RWPE2 (cell line): Measurements from ENCODE around the gene CTDP1.

Source experiments
- ATAC-seq: fragments of 200-7000 bp; cut with Tn5 transposase; 3 replicates; pipeline ENCODE4 v1.9.1; 2021; ENCODE audit warnings: low read depth
- DNase-seq: peaks from one replicate; pipeline ENCODE4 v3.0.0-alpha.2; 2020; ENCODE audit warnings: low spot score
- H3K27ac ChIP-seq: fragments of 450-650 bp; 2 replicates; pipeline ENCODE4 v1.5.1; 2017; ENCODE audit warnings: mild to moderate bottlenecking; ENCODE audit not compliant: poor library complexity, severe bottlenecking
- H3K27me3 ChIP-seq: fragments of 250-450 bp; sonication (Bioruptor Pico); 2 replicates; pipeline ENCODE4 v1.5.1; 2021; ENCODE audit warnings: mild to moderate bottlenecking, moderate library complexity; ENCODE audit not compliant: insufficient read depth, poor library complexity, severe bottlenecking
- H3K36me3 ChIP-seq: fragments of 250-450 bp; sonication (Bioruptor Pico); 2 replicates; pipeline ENCODE4 v1.5.1; 2020; ENCODE audit warnings: low read depth, mild to moderate bottlenecking, moderate library complexity
- H3K4me1 ChIP-seq: fragments of 250-450 bp; sonication (Bioruptor Pico); 2 replicates; pipeline ENCODE4 v1.5.1; 2021; ENCODE audit warnings: mild to moderate bottlenecking, moderate library complexity; ENCODE audit not compliant: insufficient read depth, poor library complexity, severe bottlenecking
- H3K4me3 ChIP-seq: fragments of 250-450 bp; sonication (Bioruptor Pico); 2 replicates; pipeline ENCODE4 v1.5.1; 2021; ENCODE audit warnings: mild to moderate bottlenecking, moderate library complexity; ENCODE audit not compliant: severe bottlenecking
- H3K9me3 ChIP-seq: fragments of 250-450 bp; sonication (Bioruptor Pico); 2 replicates; pipeline ENCODE4 v1.5.1; 2021; ENCODE audit warnings: mild to moderate bottlenecking, moderate library complexity; ENCODE audit not compliant: severe bottlenecking
- CTCF ChIP-seq: fragments of 450-650 bp; IDR thresholded peaks from one replicate; pipeline ENCODE4 v1.5.1; 2017; ENCODE audit warnings: mild to moderate bottlenecking, moderate library complexity; ENCODE audit not compliant: poor library complexity, severe bottlenecking

The CTDP1 gene

GRCh38 chr18:79641722-79642497 lies 37.7 kb upstream of the CTDP1 start:
- ATAC-seq = no peak
- Histone ChIP-seq H3K4me1 (no peaks in the 10 kb centered on the region), H3K36me3 (no peaks in the 10 kb centered on the region), H3K27me3 (peaks cover 19% of the 10 kb centered on the region), H3K4me3 (no peak overlapping the region), H3K27ac (no peak overlapping the region), H3K9me3 (no peaks in the 10 kb centered on the region)
- DNase-seq = no peak
- TF ChIP-seq CTCF = no peak

- H3K27me3 ChIP-seq = peaks cover 12% of the 10 kb centered on the region
- DNase-seq (no peak), ATAC-seq (no peak)
- H3K9me3 ChIP-seq = no peaks in the 10 kb centered on the region
- no peaks in the 10 kb centered on the region for H3K36me3 ChIP-seq
- no peak overlapping the region for H3K4me3 ChIP-seq
- no peak for TF ChIP-seq CTCF
- H3K27ac ChIP-seq = no peak overlapping the region
- H3K4me1 ChIP-seq = no peaks in the 10 kb centered on the region
Measured at GRCh38 chr18:79642626-79643025, 37.0 kb upstream of the CTDP1 start.

- H3K27me3 ChIP-seq = peaks cover 5% of the 10 kb centered on the region
- no peak for DNase-seq
- no peaks in the 10 kb centered on the region for H3K4me1 ChIP-seq
- no peak for ATAC-seq
- H3K27ac ChIP-seq = no peak overlapping the region
- H3K4me3 ChIP-seq = no peak overlapping the region
- H3K36me3 ChIP-seq = no peaks in the 10 kb centered on the region
- TF ChIP-seq CTCF = no peak
- H3K9me3 ChIP-seq = no peaks in the 10 kb centered on the region
Measured at GRCh38 chr18:79643054-79643984, 36.3 kb upstream of the CTDP1 start.

- H3K9me3 ChIP-seq = no peaks in the 10 kb centered on the region
- TF ChIP-seq CTCF = peak; percentile 97
- H3K27me3 ChIP-seq = no peaks in the 10 kb centered on the region
- no peaks in the 10 kb centered on the region for H3K4me1 ChIP-seq
- DNase-seq (no peak), ATAC-seq (peak; percentile 79)
- H3K36me3 ChIP-seq = no peaks in the 10 kb centered on the region
- no peak overlapping the region for H3K27ac ChIP-seq
- no peak overlapping the region for H3K4me3 ChIP-seq
Measured at GRCh38 chr18:79644006-79644665, 35.5 kb upstream of the CTDP1 start.
